Heart left ventricle (tissue), 13 donors: ENCODE data around the gene NBR1.

ENCODE experiments used
- POLR2A ChIP-seq, 2 donors: fragments of 450-650 bp; IDR thresholded peaks; one replicate each; pipeline ENCODE4 v1.6.1; 2017; ENCODE audit warnings: antibody characterized with exemption in 2 of 2, mild to moderate bottlenecking in 2 of 2, moderate library complexity in 2 of 2
- TF ChIP-seq, protein P1 (sequence below), 12 donors: fragments of 200-600 bp; sonication (generic) in 4 of 12; IDR thresholded peaks; one replicate each; pipeline versions ENCODE4 v1.5.0 to v1.8.0; 2018 to 2022; ENCODE audit warnings: antibody characterized with exemption in 12 of 12, mild to moderate bottlenecking in 5 of 12
- donor health status: ischemic (EF 13 %, LVEDD 7.1; RV severe dilation, severe dysfunction).
- donor health status: DM: no; HTN: yes; CAD: no.
- donor health status: DM: no; HTN: no; CAD: no.
- donor health status: ischemic (EF 25% LVEDD 6.9; RV normal size, moderate dysfunction).
- donor health status: ischemic (EF 25% LVEDD 5.7; RV mildly dilated, moderate dysfunction).
- donor health status: ischemic (EF 35%, LVEDD 5.7; RV mildly dilated, moderate dysfunction).
- donor health status: nonischemic (EF 11% LVEDD 7.7; RV severe dilation, severe dysfunction).
- donor health status: DM: yes; HTN: yes; CAD: no.
- donor health status: PGD.
- donor health status: ischemic (EF 29% LVEDD 5.4; RV normal size, mild dysfunction).
- donor health status: nonischemic (EF 23%, LVEDD 6.1; RV moderate dilation, normal function).

DNA sequence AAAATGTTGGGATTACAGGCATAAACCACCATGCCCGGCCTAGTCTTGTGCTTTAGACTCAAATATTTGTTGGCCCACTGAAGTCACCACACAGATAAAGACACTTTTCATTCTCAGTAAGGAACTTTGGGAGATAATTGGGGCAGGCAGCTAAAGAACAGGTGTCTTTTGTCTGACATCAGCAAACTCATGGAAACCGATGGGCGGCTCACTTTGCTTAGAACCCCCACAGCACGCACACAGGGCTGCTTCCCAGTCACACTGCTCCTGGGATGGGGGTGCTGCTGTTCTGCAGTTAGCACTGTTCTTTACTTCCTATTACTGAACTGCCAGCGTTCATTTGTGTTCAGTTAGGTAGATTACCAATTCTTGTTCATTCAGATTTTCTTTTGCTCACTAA lies 27.8 kb upstream of the NBR1 start:
- TF ChIP-seq, protein P1, sequence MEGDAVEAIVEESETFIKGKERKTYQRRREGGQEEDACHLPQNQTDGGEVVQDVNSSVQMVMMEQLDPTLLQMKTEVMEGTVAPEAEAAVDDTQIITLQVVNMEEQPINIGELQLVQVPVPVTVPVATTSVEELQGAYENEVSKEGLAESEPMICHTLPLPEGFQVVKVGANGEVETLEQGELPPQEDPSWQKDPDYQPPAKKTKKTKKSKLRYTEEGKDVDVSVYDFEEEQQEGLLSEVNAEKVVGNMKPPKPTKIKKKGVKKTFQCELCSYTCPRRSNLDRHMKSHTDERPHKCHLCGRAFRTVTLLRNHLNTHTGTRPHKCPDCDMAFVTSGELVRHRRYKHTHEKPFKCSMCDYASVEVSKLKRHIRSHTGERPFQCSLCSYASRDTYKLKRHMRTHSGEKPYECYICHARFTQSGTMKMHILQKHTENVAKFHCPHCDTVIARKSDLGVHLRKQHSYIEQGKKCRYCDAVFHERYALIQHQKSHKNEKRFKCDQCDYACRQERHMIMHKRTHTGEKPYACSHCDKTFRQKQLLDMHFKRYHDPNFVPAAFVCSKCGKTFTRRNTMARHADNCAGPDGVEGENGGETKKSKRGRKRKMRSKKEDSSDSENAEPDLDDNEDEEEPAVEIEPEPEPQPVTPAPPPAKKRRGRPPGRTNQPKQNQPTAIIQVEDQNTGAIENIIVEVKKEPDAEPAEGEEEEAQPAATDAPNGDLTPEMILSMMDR (IDR thresholded peaks at IDR 0.05), result no peak
- TF ChIP-seq POLR2A (IDR thresholded peaks at IDR 0.05), result no peak
